GM21526 (cell line): ENCODE measurements around the gene DRC3.

Experiments
- ATAC-seq: cut with Tn5 transposase; IDR thresholded peaks from one replicate; pipeline ENCODE4 v1.9.1; 2021; ENCODE audit warnings: moderate library complexity; ENCODE audit not compliant: unreplicated experiment, low FRiP score

The DRC3 gene

DNA sequence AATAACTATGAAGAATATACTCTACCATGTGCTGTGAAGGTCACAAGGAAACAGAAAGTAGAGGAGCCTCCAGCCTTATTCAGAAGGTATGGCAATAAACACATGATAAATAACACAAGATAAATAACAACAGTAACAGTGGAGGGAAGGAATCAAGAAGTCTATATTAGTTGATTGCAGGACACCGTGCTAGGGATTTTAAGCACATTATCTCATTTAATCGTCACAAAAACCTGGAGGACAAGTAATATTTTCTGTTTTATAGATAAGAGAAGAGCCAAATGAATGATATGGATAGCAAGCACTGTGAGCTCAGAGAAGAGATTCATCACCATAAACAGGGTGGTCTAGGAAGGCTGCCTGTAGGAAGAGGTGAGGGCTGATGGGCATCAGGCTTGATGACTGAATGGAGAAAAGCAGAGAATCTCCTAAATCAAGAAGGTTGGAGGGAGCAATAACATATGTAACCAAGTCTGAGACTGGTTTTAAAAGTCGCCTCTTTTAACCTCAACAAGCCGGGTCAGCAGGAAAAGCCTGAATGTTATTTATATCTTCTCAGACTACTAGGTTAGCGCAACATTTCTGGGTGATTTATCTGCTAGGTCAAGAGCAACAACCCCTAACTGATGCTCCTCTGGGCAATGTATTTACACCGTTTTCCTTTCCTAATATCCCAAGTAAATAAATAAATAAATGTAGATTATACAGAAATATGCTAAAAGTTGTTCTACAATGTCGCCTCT lies 8.8 kb upstream of the DRC3 start:
- ATAC-seq, result no peak

DNA sequence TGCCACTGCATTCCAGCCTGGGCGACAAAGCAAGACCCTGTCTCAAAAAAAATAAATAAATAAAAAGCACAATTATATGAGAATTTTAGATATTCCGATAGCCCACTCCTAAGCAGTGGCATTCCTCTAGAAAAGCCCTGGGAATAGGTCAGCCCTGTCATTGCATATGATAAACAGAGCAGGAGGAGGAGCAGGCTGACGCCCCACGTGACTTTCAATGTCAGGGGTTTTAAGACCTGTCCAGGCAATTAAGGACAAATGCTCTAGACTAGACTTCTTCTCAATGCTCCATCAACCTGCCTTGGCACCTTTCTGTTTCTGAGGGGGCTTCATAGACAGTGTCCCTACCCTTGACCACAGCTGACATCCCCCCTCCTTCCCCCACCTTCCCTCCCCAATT lies 8.0 kb upstream of the DRC3 start:
- no peak for ATAC-seq

DNA sequence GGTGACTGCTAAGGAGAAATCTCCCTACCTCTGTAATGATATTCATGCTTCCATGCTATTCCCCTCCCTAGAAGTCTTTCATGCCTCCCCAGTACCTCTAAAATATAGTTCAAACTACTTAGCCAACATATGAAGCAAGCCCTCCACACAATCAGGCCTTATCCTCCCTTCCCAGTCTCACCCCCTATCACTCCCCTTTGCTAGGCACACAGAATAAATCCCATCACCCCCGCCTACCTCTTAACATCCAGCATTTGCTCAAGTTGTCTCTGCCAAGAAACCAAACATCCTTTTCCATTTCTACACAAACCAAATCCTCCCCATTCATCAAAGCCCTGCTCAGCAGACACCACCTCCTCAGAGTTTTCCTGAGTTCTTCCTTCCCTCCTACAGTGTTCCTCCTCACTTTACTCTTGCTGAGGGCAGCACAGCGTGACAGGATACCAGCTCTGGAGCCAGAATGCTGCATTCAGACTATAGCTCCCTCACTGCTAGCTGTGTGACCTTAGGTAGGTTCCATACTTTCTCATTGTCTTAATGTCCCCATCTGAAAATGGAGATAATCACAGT lies 7.4 kb upstream of the DRC3 start:
- no peak for ATAC-seq

DNA sequence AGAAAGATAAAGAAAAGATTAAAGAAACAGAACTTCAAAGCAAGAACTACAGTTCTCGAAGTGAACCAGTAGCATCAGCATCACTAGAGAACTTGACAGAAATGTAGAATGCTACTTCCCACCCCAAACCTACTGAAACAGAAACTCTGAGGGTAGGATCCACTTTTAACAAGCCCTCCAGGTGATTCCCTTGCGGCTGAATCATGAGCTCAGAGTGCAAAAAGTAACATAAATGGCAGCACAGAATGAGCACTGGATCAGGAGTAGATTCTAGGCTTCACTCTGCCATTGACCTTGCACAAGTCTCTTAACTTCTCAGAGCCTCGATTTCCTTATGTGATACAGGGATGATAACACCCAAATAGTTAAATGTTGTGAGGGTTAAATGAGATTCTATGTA lies 6.3 kb upstream of the DRC3 start:
- ATAC-seq, result no peak

DNA sequence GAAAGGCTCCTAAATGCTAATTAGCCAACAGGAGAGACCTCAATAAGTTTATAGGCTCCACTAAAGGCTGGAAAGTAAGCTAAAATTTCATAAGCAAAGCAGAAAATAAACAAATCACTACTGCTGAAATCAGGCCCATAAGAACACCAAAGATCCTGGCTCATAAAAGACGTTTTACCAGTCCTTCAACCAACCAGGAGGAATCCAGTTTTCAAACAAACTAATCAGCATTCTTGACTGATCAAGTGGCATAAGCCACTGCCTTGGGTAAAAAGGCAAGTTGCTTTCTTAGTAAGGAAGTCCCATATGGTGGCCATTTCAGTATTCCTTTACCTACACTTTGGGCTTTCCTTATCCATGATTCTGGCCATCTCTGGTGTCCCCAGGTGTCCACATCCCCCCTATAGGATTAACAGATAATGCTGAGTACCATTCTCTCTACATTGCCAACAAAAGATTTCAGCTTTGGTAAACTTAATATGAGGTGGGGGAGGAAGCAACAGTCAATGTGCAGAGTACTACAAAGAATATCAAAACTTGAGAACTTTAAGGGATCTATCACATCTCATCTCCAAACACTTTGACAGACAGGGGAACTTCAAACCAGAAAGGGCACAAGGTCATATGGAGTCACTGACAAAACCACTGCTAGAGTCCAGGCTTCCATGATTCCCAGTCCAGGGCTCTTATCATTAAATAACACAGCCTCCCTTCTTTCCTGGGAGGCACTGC lies 1.8 kb upstream of the DRC3 start:
- no peak for ATAC-seq

DNA sequence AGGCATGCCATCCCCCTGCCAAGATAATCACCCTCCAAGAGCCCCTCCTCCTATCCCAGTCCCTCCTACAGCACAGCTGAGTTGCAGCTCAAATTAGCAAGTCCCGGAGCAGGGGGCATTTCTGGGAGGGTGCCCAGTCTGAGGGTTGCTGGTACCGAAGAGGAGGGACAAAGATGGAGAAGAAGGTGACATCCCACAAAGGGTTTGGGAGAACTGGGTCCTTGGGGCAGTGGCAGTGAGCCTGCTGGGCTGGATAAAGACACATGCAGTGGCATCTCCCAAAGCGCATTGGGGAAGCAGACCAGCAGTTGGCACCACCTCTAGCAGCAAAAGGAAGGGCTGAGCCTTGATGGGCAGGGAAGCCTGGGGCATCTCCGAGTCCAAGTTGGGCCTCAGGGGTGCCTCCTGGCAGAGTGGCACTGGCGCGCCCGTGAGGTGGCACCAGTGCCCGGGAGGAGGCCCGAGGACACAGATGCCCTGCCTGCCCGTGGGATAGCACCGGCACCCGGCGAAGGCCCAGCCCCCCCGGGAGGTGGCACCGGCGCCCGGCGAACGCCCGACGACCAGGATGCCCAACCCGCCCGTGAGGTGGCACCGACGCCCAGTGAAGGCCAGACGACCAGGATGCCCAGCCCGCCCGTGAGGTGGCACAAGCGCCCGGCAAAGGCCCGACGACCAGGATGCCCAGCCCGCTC lies 1.1 kb upstream of the DRC3 start:
- no peak for ATAC-seq

DNA sequence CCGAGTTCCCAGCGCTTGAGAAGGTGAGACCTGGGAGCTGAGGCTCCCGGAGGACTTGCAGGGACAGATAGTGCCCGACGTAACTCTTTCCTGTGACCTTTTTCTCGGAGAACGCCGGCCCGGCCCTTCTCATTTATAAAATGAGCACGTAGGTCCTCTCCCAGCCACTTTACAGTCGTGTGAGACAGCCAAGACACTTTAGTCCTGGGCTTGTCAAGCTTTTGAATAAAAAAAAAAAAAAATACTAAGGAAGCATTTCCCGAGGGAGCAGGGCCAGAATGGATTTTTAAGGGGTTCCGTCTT lies 241 bp downstream of the DRC3 start:
- ATAC-seq, result no peak

DNA sequence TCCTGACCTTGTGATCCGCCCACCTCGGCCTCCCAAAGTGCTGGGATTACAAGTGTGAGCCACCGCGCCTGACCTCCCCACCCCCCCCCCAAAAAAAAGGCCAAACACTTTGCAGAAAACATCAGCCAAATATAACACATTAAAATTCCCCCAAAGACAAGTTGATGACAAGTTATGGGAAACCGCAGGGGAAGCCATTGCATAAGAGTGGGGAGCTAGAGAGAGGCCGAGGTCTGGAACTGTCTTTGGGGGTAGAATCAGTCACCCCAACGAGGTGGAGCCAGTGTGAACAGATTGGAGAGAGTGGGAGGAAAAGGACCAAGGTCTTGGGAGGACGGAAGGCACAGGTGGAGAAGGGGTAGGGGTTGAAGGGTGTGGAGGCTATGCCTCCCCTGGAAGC lies 2.8 kb downstream of the DRC3 start:
- no peak for ATAC-seq

DNA sequence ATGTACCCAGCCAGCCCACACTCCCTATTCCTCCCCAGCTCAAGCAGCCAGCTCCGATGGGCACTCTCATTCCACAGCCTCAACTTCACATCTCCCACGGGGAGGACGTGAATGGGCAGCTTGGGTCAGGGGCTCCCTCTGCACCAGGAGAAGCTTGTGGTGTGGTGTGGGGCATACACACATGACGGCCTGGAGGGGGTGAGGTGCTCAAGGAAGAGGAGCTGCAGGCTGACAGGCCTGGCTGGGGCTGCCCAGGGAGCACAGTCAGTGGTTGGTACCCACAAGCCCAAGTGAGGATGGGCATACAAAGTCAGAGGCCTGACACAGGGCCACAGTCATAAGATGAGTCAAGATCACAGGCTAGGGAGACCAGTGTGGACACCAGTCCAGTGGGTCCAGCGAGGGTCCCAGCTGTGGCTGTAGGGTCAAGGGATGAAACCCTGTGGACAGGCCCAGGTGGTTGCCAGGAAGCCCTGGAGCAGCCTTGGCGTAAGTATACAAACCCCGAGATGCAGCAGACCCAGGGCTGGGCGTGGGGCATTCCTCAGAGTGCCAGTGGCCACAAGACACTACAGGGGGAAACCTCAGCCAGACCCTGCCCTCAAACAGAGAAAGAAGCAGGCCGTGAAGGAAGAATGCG lies 4.4 kb downstream of the DRC3 start:
- no peak for ATAC-seq

DNA sequence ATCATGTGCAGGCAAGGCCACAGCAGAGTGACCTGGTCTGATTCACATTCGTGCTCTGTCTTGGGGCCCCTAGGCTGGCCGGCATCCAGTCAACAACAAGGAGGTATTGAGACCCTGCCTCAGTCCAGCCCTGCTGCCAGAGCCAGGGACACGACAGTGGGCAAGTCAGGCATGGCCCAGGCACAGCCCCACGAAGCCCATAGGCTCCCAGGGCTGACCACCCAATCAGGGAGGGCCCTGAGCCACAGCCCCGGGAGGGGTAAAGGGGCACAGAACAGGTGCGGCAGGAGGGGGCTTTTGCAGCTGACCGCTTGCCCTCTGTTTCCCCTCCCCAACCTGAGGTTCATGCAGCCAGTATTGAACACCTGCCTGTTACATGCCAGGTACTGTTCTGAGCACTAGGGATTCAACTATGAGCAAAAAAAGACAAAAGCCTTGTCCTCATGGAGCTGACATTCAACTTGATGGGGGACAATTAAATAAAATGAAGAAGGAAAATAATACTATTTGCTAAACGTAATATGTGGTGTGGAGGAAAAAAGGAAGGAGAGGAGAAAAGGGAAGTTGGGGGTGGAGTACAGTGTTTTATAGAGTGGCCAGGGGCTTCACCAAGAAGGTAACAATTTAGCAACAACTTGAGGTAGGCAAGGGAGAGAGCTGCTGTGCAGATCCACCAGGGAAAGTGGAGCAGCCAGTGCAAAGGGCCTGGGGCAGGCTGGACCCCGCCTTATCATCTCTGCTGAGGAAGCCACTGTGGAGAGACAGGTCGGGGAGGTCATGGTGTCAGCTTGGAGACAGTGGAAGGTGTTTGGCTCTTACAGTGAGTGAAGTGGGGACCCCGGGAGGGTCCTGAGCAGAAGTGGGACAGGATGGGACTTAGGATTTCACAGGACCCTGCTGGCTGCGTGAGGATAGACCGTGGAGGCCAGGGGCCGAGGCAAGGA lies 6.1 kb downstream of the DRC3 start:
- no peak for ATAC-seq

DNA sequence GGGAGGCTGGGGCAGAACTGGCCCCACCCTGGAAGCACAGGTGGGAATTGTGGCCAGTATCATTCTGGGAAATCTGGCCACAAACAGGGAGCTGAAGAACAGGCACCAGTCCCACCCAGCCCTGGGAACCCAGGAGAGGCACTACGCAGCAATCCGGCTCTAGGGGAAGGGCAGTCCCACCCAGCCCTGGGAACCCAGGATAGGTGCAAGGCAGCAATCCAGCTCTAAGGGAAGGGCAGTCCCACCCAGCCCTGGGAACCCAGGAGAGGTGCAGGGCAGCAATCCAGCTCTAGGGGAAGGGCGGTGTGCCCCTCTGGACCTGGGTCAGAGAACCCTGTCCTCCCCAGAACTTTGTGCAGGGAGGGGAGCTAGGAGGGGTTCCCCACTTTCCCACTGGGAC lies 7.1 kb downstream of the DRC3 start:
- no peak for ATAC-seq

DNA sequence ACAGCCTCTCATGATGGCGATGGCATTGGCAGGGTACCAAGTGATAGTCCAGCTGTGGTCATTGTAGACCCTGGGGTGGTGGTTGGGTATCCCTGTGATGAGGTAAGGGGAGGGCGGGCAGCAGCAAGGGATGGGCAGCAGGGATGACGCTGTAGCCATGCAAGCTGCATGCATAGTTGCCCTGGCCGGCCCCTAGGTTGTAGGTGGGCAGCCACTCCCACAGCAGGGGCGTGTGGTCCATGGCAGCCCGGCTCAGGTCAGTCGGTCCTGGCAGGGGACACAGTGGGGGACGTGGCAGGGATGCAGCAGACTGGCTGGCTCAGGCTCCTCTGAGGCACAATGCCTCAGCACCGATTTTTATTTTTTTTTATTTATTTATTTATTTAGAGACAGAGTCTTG lies 8.7 kb downstream of the DRC3 start:
- ATAC-seq, result no peak

DNA sequence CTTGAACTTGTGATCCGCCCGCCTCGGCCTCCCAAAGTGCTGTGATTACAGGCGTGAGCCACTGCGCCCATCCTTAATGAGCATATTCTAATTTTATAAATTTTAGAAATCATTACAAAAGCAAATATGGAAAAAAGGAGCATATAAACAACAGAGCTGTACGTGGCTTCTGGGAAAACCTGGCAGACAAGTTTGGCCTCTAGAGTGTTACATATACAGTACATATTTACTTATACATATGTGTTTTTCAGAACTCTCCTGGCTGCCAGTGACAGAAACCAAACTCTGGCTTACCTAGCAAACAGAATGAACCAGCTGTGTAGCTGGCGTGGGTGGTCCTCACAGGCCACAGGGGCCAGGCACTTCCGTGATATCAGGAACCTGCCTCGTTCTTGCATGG lies 10.1 kb downstream of the DRC3 start:
- no peak for ATAC-seq

DNA sequence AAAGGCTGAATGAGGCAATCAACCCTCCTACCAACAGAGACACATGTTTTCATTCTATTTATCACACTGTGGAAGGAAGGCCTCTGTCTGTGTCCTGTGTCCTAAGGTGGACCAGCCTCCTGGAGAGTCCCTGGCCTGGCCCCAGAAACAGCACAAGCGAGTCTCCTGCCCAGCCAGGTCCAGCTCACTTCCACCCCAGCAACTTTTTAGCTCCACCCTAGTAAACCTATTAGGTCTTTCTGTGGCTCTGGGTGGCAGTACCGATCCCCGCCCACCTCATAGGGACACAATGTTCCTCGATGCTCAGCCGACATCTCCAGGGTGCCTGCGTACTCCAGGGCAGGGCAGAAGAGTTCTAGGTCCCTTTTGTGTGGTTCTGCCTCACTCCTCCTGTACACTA lies 10.7 kb downstream of the DRC3 start:
- no peak for ATAC-seq

DNA sequence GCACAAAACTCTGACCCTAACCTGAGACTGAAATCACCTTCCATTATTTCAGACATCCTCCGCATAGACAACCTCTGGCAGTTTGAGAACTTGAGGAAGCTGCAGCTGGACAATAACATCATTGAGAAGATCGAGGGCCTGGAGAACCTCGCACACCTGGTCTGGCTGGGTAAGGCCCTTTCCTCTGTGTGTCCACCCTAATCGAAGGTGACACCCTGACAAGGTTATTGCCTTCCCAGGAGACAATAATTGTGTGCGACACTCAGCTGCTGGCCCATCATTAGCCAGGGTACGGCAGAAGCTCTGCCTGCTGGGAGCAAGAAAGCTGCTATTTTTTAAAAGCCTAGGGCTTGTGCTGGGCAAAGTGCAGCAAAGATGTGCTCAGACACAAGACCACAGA lies 11.1 kb downstream of the DRC3 start:
- no peak for ATAC-seq

DNA sequence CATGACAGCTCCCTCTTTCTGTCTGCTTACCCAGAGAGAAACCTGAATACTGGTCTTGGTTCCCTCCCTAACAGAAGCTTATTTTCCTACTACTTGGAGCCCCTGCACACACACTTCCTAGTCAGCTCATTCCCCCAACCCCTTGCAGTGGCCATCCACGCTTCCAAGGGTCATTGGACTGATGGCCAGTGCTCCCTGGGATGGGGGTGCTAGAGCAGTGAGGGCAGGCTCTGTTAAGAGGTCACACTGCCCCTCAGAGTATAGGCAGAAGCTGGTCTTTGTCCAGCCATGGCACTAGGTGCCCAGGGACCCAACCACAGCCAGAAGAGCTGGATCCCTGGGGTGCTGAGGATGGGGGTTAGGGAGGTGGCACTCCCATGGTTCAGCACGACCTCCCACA lies 12.5 kb downstream of the DRC3 start:
- ATAC-seq, result no peak

DNA sequence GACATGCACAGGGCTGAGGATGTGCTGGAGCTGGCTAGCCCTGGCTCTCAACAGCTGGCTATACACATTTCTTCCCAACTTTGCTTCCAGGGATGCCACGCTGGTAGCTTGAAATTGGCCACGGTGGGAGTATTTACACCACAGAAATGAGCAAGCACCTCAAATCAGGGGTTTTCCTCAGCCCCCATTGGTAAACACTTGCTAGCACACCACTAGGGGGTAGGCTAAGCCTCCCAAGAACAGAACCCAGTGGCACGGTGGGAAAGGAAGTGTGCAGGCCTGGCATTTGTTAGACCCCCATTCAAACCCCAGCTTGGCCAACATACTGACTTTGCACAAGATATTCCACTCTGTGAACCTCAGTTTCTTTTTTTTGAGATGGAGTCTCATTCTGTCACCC lies 12.9 kb downstream of the DRC3 start:
- no peak for ATAC-seq

DNA sequence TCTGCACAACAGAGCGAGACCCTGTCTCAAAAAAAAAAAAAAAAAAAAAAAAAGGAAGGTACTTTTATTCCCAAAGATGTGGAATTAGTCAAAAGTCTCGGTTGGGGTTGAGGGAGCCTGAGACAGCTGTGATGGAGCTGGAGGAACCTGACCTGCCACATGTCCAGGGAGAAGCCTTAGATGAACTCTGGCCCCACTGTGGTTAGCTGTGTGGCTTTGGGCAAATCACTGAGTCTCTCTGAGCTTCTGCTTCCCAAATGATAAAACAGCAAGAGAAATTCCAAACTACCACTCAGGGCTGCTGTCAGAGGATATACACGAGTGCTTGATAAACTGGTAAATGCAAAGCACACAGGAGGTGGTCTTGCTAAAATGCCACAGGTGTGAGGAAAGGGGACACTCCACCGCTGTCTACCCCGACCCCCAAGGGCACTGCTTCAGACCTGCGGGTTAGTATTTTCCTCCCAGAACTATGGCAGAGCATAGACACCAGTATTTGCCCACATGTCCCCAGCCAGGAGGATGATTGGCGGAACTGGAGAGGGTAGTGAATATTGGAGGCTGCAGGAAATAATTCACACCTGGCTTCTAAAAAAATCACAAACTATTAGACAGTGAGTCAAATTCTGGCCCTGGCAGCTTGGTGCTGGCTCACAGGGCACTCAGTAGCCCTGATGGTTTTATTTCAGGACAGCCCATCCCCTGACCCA lies 14.7 kb downstream of the DRC3 start:
- no peak for ATAC-seq

DNA sequence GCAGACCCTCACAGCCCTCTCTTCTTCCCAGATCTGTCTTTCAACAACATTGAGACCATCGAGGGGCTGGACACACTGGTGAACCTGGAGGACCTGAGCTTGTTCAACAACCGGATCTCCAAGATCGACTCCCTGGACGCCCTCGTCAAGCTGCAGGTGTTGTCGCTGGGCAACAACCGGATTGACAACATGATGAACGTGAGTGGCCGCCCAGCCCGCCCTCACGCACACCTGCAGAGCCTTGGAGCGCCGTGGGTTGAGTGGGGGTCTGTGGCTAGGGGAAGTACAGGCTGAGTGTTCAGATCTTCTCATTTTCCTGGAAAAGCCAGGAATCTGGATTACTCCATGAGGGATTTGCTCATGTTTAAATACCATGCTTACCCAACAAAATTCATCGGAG lies 15.2 kb downstream of the DRC3 start:
- no peak for ATAC-seq
